Epidermal melanocyte (primary cell): Measurements from ENCODE around the gene LRFN3.
"Not testable (repeated sequence)": the region's sequence is repeated elsewhere in the genome, so short reads cannot be mapped to it uniquely, and the experiment has no call there.

Experiments
- DNase-seq: peaks from one replicate; pipeline ENCODE4 v3.0.0; 2011; ENCODE audit warnings: low spot score; ENCODE audit not compliant: insufficient read length

The LRFN3 gene

DNA sequence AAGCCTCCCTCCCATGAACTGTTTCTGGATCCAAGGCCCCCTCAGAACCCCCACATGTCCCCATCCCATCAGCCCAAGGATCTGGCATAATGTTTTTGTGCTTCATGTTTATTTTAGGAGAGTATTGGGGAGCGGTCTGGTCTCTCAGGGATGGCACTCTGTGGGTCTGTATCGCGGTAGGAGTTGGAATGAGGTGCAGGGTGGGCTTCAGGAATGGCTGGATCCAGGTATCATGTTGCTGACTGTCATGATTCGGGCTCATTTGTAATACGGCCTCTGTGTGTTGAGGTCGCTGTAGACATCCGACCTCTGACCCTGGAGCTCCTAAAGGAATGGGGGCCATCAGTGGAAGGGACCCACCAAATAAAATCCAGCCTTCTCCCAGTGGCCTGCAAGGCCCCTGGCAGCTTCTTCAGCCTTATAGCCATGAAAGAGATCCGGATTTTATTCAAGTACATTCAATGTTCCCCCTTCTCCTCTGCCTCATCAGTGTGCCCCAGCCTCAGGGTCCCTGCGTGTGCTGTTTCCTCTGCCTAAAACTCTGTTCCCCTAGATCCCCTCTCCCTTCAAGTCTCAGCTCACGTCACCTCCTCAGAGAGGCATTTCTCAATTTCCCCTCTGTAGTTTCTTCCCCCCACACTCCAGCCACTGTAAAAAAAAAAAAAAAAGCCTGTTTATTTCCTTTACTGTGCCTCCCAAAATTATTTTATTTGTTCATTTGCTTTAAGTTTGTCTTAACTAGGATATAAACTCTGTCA is 31.7 kb upstream of the LRFN3 start:
- no peak for DNase-seq

DNA sequence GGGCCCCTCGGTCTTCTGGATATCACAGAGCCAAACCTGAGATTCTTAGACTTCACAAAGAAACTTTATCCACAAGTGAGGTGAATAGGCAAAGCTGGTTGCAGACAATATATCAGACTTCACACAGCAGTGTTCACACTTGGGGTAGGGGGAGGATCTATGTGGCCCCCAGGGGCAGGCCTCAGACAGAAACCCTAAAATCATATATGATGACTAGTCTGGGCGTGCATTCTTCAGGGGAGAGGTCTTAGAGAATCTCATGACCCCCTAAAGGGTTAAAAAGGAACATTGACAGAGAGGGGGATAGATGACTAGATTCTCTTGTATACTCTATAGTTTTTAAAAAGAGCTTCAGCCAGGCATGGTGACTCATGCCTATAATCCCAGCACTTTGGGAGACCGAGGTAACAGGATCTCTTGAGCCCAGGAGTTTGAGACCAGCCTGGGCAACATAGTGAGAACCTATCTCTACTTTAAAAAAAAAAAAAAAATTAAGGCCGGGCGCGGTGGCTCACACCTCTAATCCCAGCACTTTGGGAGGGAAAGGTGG is 30.9 kb upstream of the LRFN3 start:
- DNase-seq, result no peak

GRCh38 chr19:35907377-35907745 is 28.8 kb upstream of the LRFN3 start:
- no peak for DNase-seq

DNA sequence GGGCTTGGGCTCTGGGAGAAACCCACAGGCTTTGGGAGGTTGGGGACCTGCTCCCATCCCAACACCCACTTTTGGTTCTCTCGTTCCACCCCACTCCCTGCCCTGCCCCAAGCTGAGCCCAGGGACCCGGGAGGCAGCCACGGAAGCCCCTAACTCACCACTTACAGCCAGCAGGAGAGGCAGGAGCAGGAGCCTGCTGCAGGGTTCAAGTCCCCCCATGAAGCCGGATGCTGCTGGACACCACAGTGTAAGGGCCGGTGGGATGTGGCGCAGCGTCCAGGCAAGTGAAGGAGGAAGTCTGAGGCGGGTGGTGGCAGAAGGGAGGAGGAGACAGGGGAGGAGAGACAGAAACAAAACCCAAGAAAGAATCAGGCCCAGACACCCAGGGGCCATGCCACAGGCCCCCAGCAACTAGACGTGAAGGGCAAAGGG is 28.1 kb upstream of the LRFN3 start, which contains the start of gene TYROBP:
Gene TYROBP, minus strand, starts transcription at position 286 of the 432 bp plus-strand sequence. Its CDS starts 67 bp downstream, at position 219.
- no peak for DNase-seq

- no peak for DNase-seq
These were observed 27.0 kb upstream of the LRFN3 start for GRCh38 chr19:35908973-35909683.

DNA sequence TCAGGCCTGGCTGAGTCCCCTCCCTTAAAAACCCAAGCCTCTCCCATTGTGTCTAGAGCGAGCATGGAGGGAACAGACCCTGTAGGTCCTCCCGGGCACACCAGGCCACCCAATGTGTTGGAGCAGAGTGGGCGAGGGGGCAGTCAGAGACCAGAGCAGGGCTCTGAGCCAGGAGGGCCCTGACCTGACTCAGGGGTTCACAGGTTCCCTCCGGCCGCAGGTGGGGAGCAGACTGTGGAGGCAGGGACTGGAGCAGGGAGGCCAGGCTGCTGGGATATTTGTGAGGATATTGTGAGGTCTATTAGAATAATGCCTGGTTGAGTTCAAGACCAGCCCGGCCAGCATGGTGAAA is 26.5 kb upstream of the LRFN3 start:
- no peak for DNase-seq

DNA sequence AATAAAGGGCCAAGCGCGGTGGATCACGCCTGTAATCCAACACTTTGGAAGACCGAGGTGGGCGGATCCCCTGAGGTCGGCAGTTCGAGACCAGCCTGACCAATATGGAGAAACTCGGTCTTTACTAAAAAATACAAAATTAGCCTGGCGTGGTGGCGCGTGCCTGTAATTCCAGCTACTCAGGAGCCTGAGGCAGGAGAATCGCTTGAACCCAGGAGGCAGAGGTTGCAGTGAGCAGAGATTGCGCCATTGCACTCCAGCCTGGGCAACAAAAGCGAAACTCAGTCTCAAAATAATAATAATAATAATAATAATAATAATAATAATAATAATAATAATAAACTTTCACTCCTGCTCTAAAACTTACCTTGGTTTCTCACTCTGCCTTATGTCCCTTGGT is 25.8 kb upstream of the LRFN3 start:
- DNase-seq, result not testable (repeated sequence)

DNA sequence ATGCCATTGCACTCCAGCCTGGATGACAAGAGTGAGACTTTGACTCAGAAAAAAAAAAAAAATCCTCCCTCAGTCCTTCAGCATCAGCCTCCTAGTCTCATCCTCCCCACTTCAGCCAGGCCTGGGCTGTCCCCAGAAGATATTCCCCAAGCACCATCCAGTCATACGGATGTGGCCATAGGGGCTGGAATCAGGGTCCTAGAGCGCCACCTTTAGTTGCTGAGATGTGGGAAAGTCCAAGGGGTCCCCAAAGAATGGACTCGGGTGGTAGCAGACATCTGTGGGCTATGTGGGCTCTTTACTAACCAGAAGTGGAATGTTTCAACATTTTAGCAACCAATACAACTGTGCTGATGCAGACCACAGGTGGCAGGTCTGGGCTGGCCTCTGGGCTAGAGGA is 25.0 kb upstream of the LRFN3 start:
- DNase-seq, result no peak

DNA sequence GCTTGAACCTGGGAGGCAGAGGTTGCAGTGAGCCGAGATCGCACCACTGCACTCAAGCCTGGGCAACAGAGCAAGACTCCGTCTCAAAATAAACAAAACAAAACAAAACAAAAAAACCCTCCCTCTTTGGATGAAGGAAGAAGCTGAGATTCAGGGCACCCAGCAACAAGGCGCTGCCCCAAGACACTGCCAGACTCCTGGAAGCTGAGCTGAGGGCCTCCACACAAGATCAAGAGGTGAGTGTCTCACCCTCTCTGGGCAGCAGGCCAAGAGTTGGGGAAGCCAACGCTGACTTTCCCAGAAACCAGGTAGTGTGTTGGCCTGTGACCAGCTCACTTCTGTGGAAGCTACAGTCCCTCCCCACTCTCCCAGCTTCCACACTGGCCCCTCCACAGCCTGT is 24.4 kb upstream of the LRFN3 start:
- DNase-seq, result no peak

- DNase-seq, result no peak
These were observed 22.6 kb upstream of the LRFN3 start for GRCh38 chr19:35913589-35913988.

- no peak for DNase-seq
These were observed 20.7 kb upstream of the LRFN3 start for GRCh38 chr19:35915443-35915842.

DNA sequence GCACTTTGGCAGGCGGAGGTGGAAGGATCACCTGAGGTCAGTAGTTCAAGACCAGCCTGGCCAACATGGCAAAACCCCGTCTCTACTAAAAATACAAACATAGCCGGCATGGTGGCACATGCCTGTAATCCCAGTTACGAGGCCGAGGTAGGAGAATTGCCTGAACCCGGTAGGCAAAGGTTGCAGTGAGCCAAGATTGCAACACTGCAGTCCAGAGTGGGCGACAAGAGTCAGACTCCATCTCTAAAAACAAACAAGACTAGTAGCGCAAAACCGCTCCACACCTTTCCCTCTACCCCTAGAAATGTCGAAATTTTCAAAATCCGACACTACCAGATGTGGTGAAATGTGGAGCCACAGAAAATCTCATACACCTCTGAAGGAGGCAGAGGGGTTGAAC is 16.9 kb upstream of the LRFN3 start:
- no peak for DNase-seq

DNA sequence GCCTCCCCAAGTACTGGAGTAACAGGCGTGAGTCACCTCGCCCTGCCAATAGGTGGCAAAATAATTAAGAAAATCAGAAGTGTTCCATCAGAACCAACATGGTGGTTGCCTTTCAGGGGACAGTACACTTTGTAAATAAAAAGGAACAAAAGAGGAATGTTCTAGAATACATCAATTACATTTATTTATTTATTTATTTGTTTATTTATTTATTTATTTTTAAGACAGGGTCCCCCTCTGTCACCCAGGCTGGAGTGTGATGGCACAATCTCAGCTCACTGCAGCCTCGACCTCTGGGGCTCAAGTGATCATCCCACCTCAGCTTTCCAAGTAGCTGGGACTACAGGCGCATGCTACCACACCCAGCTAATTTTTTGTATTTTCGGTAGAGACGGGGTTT is 15.2 kb upstream of the LRFN3 start:
- DNase-seq, result no peak

DNA sequence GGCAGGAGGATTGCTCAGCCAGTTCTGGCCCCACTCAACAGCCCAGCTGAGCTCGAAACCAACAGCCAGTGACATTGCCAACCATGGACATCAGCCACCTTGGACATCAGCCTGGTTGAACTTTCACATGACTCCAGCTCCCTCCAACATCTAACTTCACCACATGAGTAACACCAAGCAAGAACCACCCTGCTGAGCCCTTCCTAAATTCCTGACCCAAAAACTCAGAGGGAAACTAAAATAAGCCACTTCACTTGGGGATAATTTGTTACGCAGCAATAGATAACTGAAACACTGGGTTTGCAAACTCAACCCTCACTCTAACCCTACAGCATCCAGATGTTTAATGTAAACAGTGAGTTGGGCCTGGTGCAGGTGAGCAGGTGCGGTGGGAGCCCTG is 10.7 kb upstream of the LRFN3 start:
- DNase-seq, result no peak

- DNase-seq, result no peak
These were observed 7.7 kb upstream of the LRFN3 start for GRCh38 chr19:35928507-35928906.

- no peak for DNase-seq
These were observed 6.3 kb upstream of the LRFN3 start for GRCh38 chr19:35929876-35930275.

DNA sequence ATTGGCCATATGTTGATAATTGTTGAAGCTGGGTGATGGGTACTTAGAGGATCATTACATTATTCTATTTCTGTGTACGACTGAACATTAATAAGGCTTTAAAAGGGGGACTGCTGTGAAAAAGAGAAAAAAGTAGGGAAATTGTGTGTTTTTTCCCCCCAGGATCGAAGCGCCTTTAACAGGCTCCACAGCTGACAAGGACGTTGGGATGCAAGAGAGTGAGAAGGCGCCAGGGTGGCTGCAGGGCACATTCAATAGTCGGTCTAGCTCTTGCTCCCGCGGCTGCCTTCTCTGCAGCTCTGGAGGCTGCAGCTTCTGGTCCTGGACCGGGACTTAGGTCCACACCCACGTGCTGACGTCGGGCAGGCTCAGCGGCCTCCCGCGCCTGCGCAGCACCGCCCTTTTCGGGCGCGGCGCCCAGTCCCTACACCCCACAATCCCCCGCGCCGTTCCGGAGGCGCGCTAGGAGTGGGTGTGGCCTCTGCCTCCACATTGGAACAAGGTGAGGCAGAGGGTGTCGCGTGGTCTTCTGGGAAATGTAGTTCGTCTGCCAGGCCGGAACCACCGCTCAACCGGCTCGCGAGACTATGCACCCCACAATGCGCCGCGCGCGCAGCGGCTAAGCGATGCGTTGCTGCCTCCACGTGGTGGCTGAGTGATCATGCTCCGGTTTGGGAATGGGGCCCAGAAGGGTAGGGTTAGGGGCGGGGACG is 4.9 kb upstream of the LRFN3 start:
- DNase-seq, result peak; percentile 99

- DNase-seq, result no peak
These were observed 4.3 kb upstream of the LRFN3 start for GRCh38 chr19:35931874-35932202.

GRCh38 chr19:35932291-35932936 is 3.8 kb upstream of the LRFN3 start:
- no peak for DNase-seq

- no peak for DNase-seq
These were observed 629 bp downstream of the LRFN3 start for GRCh38 chr19:35936738-35937268.
